Cardiac muscle cell (in vitro differentiated cells and primary cell): Measurements from ENCODE around the gene FAM20C. TPM values are rescaled to one million over a fixed set of nuclear protein-coding genes. Genes with fewer than 3 reads are reported as not detected.

Experiments used
- DNase-seq, 2 donors: peaks; one replicate each; pipeline versions ENCODE4 v3.0.0 to v3.0.0-alpha.2; 2010 to 2017; ENCODE audit warnings: low read depth in 1 of 2, low spot score in 1 of 2
- H3K27ac ChIP-seq: fragments of 200-600 bp; sonication (generic); 2 replicates; pipeline ENCODE4 v1.5.1; 2016
- H3K27me3 ChIP-seq: fragments of 200-600 bp; sonication (generic); 2 replicates; pipeline ENCODE4 v1.6.0; 2016; ENCODE audit warnings: control low read depth
- H3K36me3 ChIP-seq: fragments of 200-600 bp; sonication (generic); 2 replicates; pipeline ENCODE4 v1.5.1; 2016; ENCODE audit warnings: control low read depth
- H3K4me1 ChIP-seq: fragments of 200-600 bp; sonication (generic); 2 replicates; pipeline ENCODE4 v1.8.1; 2017; ENCODE audit warnings: low read depth, mild to moderate bottlenecking, mixed run types
- H3K4me3 ChIP-seq: fragments of 200-600 bp; sonication (generic); 2 replicates; pipeline ENCODE4 v1.5.1; 2016; ENCODE audit warnings: mild to moderate bottlenecking
- H3K9me3 ChIP-seq: fragments of 200-600 bp; sonication (generic); 2 replicates; pipeline ENCODE4 v1.5.1; 2017; ENCODE audit warnings: low read depth, mild to moderate bottlenecking, control low read depth
- polyA plus RNA-seq: library from polyadenylated mRNA; unstranded; fragments of >200 nt; fragmentation: Nextera tagmentation; extraction: Ambion mirVana; gene quantifications from 2 replicates; pipeline ENCODE4 v1.2.1, GENCODE V29; 2016
- total RNA-seq: library from RNA; depleted of rRNA; stranded (reverse); fragments of >200 nt; gene quantifications from 2 replicates; pipeline ENCODE4 v1.2.3, GENCODE V29; 2016
- TF ChIP-seq, protein P1 (sequence below): IDR thresholded peaks from 2 replicates; pipeline ENCODE4 v1.5.1; 2012; ENCODE audit warnings: low read depth, mild to moderate bottlenecking, low read length

Gene FAM20C
- total and polyA plus RNA-seq, 2 experiments from 2014 or later: 4.9 to 15.7 TPM

DNA sequence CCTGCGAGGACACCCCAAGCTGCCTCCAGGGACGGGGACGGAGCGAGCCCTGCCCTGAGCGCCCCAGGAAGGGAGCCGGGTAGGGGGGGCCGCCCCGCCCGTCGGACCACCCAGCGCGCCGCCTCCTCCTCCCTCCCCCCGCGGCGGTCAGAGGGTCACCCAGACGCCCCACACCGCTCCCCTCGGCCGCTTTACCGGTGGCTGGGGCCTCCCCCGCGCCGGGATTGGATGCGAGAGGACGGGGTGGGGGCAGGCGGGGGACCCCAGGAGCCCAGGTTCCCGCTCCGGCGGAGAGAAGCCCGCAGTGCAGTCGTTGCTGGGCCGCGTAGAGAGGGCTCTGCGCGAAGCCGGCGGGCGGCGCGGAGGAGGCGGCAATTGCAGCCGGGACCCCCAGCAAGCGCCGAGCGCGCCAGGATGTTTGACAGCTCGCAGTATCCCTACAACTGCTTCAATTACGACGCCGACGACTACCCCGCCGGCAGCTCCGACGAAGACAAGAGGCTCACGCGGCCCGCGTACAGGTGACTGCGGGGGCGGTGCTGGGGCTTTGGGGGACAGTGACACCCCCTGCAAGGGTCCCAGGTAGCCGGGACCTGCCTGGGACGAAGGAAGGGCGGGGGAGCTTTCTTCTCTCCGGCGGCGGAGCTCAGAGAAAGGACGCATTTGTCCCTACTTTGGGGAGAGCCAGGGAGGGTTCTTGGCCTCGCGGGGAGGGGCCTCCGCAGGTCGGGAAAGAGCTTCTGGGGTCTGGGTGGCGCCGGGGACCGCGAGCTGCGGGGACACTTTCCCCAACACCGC, 97.6 kb downstream of the FAM20C start, which contains the start of gene FOXL3:
Gene FOXL3 (plus strand): TSS at position 415 of the 798 bp plus-strand sequence. CDS start 0 bp downstream, at position 415.
- H3K36me3 ChIP-seq: no peaks in the 10 kb centered on the region
- H3K27me3 ChIP-seq: peaks cover 99% of the 10 kb centered on the region
- no peak for DNase-seq
- no peak within 1 kb of the TSS for H3K4me3 ChIP-seq
- no peaks in the 10 kb centered on the region for H3K4me1 ChIP-seq
- H3K27ac ChIP-seq: no peak within 1 kb of the TSS
- TF ChIP-seq, protein P1, sequence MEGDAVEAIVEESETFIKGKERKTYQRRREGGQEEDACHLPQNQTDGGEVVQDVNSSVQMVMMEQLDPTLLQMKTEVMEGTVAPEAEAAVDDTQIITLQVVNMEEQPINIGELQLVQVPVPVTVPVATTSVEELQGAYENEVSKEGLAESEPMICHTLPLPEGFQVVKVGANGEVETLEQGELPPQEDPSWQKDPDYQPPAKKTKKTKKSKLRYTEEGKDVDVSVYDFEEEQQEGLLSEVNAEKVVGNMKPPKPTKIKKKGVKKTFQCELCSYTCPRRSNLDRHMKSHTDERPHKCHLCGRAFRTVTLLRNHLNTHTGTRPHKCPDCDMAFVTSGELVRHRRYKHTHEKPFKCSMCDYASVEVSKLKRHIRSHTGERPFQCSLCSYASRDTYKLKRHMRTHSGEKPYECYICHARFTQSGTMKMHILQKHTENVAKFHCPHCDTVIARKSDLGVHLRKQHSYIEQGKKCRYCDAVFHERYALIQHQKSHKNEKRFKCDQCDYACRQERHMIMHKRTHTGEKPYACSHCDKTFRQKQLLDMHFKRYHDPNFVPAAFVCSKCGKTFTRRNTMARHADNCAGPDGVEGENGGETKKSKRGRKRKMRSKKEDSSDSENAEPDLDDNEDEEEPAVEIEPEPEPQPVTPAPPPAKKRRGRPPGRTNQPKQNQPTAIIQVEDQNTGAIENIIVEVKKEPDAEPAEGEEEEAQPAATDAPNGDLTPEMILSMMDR: no peak
- no peaks in the 10 kb centered on the region for H3K9me3 ChIP-seq

DNA sequence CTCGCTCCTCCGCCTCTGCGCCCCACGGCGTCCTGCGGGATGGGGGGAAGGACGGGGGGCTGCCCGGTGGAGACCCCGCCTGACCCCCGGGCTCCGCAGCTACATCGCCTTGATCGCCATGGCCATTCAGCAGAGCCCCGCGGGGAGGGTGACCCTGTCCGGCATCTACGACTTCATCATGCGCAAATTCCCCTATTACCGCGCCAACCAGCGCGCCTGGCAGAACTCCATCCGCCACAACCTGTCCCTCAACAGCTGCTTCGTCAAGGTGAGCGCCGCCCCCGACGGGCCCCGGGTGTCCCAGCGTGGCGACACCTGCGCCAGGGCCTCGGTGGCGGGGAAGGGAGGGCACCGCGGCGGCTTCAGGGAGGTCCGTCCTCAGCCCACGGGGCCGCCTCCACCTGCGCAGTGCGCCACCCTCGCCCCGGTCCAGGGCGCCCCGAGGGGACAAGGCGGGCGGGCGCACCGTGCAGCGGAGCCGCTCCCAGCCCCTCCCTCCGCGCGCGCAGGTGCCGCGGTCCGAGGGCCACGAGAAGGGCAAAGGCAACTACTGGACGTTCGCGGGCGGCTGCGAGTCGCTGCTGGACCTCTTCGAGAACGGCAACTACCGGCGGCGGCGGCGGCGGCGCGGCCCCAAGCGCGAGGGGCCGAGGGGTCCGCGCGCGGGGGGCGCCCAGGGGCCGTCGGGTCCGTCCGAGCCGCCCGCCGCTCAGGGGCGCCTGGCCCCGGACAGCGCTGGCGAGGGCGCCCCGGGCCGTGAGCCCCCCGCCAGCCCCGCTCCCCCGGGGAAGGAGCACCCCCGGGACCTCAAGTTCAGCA, 98.4 kb downstream of the FAM20C start:
- Histone ChIP-seq H3K36me3 (no peaks in the 10 kb centered on the region), H3K27ac (no peak overlapping the region), H3K4me1 (no peaks in the 10 kb centered on the region), H3K4me3 (no peak overlapping the region), H3K9me3 (no peaks in the 10 kb centered on the region), H3K27me3 (peaks cover 97% of the 10 kb centered on the region)
- no peak for DNase-seq
- TF ChIP-seq, protein P1: no peak

DNA sequence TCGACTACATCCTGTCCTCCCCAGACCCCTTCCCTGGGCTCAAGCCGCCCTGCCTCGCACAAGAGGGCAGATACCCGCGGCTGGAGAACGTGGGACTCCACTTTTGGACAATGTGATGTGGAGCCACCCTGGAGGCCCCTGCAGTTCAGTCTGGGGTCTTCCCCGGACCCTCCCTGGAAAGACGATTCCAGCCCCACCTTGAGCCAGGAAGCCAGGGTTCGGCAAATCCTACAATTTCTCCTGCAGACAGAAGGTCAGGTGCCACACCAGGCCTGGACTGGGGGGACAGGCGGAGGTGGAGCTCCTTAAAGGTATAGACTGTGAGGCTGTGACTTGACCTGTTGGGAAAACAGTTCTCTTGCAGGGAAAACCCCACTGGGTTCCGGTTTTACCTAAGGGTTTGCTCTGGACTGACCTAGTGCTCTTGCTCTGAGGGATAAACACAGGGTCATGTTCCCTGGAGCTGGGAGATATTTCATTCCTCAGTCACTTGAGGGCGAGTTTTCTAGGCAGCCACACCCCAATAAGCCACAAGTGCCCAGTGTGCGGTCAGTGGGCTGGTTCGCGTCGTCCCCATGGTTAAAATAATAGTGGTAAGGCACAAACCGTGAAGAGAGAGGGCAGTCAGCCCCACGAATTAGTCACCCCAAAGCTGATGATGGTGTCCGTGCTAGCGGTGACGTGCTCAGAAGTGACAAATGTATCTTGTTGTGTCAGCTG, 99.2 kb downstream of the FAM20C start:
- Histone ChIP-seq H3K36me3 (no peaks in the 10 kb centered on the region), H3K27ac (no peak overlapping the region), H3K9me3 (no peaks in the 10 kb centered on the region), H3K4me1 (no peaks in the 10 kb centered on the region), H3K27me3 (peaks cover 90% of the 10 kb centered on the region), H3K4me3 (no peak overlapping the region)
- TF ChIP-seq, protein P1: no peak
- no peak for DNase-seq

DNA sequence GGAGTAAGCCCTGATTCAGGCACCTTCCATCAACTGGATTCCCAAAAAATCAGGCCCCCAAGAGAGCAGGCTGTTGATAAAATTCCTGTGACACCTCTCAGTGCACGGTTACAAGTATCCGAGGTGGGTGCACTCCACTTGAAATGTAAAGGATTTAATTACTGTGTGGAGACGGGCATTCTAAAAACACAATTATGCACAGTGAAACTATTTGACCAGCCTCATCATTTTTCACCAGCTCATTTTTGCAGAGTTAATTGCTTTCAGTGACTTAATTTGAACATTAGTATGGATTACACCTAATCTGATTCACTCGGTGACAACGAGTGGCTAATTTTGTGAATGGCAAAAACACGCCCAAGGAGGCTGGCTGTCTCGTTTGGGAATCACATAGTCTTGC, 99.9 kb downstream of the FAM20C start:
- H3K27me3 ChIP-seq: peaks cover 84% of the 10 kb centered on the region
- H3K4me1 ChIP-seq: no peaks in the 10 kb centered on the region
- TF ChIP-seq, protein P1: no peak
- no peaks in the 10 kb centered on the region for H3K36me3 ChIP-seq
- no peak overlapping the region for H3K4me3 ChIP-seq
- no peak for DNase-seq
- H3K27ac ChIP-seq: no peak overlapping the region
- H3K9me3 ChIP-seq: no peaks in the 10 kb centered on the region

DNA sequence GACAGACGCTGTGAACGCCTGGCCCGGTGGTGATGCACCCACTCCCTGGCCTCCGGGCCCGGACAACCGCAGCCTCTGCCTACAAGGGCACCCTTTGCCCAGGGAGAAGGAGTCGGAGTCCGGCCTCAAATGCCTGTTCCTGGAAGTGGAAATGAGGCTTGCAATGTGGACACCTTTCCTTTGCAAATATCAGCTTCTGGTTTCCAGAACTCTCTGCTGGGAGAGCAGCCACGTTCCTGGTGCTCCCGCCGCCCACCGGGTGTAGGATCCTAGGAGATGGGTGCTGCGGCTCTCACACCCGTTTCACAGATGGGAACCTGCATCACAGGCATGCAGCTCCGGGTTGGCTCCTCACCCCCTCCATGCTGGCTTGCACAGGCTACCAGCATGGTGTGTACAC, 100.5 kb downstream of the FAM20C start:
- Histone ChIP-seq H3K4me3 (no peak overlapping the region), H3K36me3 (no peaks in the 10 kb centered on the region), H3K4me1 (no peaks in the 10 kb centered on the region), H3K9me3 (no peaks in the 10 kb centered on the region), H3K27ac (no peak overlapping the region), H3K27me3 (peaks cover 78% of the 10 kb centered on the region)
- no peak for DNase-seq
- TF ChIP-seq, protein P1: no peak
